ENCODE results near the gene ARMS2.

Gene ARMS2, protein sequence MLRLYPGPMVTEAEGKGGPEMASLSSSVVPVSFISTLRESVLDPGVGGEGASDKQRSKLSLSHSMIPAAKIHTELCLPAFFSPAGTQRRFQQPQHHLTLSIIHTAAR

DNA sequence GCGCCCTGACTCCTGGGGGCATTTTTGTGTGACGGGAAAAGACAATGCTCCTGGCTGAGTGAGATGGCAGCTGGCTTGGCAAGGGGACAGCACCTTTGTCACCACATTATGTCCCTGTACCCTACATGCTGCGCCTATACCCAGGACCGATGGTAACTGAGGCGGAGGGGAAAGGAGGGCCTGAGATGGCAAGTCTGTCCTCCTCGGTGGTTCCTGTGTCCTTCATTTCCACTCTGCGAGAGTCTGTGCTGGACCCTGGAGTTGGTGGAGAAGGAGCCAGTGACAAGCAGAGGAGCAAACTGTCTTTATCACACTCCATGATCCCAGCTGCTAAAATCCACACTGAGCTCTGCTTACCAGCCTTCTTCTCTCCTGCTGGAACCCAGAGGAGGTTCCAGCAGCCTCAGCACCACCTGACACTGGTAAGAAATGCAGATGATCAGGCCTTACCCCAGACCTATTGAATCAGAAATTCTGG is at the start of gene ARMS2:
TSS of gene ARMS2 (plus strand) at position 51 of the 478 bp plus-strand sequence. CDS start at position 126, 75 bp downstream.
- no peak for DNase-seq (ENCODE audit: low spot score)

DNA sequence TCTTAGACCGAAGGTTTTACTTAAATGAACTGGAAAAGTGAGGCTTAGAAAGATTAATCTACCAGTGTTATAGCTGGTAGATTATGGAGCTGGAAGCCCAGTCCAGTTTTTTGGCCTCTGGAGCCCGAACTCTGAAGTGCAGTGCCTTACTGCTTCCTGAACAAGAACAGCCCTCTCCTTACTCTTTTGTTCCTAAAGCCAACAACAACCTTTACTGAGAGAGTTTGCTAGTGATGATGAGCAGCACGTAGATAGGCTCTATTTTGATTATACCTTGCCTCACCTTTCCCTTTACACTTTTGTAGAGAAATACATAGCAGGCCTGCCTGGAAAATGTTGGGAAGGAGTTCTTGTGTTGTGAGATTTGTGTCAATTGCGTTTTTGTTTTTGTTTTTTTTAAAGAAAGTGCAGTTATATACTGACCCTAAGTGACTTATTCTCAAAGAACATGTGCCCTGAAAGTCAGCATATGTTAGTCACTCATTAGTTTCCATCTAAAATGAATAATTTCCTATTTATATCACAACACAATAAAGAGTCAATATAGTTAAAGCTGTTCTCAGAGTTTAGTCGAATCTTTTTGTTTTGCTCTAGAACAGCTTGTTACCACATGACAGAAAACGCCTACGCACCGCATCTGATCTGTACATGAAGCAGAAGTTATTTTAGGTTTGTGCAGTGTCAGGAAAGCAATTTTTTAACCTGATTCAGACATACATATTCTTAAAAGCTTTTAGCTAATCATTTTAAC is 46.9 kb upstream of the ARMS2 start:
- DNase-seq (ENCODE audit: low spot score), result no peak

DNA sequence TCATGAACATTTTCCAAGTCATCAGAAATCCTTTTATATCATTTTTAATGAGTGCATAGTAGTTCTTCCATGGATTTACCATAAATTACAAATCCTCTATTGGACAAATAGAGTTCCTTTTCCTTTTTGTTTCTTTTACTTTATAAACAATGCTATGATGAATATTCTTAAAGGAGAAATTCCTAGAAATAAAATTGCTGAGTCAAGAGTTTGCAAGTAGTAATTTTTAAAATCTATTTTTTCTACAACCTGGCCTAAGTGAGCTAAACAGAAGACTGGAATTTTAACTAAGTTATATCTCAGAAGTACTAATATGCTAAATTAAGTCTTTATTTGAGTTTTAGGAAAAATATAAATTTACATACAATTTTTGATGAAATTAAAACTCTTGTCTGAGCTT is 41.1 kb upstream of the ARMS2 start:
- DNase-seq (ENCODE audit: low spot score), result no peak

DNA sequence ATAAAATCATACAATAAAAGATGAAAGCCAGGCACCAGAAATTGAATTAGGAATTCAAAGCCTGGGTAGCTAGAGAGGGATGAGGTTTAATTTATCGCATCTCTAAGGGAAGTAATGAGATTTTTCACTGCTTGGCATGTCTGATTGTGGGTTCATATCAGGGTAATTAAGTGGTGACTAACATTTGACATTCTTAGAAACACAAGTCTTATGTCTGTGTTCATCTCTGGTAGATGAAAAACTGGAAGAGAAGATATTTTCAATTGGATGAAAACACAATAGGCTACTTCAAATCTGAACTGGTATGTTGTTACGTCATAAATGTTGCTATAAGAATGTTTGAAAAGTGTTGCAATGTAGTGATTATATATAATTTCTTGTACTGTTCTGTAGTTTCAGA is 36.8 kb upstream of the ARMS2 start:
- no peak for DNase-seq (ENCODE audit: low spot score)

DNA sequence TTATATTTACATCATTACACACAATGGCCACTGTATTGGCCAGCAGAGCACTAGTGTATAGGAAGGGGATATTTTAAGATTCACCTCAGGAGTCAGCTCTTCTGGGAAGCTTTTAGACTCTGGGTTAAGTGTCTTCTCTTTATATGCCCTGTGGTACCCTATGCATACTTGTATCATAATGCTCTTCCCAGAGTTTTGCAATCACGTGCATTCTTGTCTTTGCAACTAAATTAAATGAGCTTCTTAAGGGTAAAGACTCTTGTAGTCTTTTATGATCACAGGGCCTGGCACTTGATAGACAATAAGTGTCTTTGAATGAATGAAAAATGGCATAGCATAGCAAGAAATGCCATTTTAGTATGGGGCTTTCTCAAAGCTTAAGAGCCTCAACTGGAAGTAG is 35.4 kb upstream of the ARMS2 start:
- no peak for DNase-seq (ENCODE audit: low spot score)

DNA sequence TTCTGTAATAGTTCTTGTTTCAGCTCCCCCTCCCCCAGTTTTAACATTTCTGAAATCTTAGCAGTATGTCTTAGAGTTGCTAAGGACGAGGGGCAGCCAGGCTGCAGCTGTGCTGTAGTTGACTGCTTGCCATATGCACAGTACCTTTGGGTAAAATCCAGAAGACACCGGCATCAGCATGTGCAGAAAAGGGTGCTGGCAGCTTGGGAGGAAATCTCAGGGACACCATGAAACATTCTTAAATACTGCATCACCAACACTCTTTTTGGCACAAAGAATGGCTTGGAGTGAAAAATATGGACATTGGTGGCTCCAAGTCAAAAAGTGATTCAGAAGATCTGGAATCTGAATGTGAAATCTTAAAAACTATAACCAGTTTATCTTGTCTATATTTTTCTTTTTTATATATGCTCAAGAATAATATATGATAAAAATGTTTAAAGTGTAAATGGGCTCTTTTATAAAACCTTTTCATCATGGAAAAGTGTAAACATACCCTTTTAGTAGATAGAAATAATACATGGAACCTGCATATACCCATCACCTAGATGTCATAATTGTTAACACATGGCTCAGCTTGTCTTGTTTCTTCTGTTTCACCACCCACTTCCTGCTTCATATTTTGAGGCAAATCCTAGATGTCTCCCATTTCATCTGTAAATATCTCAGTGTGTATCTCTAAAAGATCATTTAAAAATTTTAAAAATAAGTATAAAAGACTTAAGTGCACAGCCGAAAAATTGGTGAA is 34.4 kb upstream of the ARMS2 start:
- DNase-seq (ENCODE audit: low spot score), result no peak

DNA sequence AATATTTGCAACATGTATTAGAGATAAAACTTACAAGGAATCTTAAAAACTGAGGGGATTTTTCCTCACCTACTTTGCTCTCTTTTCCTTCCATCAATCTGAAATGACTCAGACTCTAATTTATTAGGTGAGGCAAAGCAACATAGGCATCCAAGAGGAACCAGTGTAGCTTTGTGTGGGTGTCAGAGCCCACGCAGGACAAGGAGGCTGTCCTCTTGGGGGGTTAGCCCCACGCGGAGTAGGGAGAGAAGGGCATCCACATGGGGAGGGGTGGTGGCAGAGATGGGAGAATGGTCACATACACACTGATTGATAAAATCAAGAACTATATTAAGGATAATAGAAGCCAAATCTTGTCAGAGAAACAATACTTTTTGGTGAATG is 33.8 kb upstream of the ARMS2 start:
- DNase-seq (ENCODE audit: low spot score), result no peak

DNA sequence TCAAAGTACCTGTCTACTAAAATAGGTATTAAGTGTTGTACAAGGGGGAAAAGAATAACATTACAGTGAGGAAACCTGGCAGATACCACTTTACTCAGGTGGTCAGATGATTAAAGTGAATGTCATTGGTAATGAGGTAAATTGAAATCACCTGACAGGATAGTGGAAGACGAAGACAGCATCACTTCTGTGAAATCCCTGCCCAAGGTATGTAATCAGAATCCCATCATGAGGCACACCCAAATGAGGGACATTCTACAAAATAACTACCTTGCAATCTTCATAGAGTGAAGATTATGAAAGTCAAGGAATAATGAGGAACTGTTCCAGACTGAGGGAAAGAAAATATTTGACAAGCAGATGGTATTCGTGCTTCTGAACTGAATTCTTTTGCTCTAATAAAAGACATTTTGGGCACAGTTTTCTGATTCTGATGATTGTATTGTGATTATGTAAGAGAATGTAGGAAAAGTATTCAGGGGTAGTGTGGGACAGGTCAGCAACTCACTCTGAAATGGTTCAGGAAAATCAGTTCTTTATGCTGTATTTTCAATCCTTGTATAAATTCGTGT is 33.3 kb upstream of the ARMS2 start:
- DNase-seq (ENCODE audit: low spot score), result peak; percentile 30

DNA sequence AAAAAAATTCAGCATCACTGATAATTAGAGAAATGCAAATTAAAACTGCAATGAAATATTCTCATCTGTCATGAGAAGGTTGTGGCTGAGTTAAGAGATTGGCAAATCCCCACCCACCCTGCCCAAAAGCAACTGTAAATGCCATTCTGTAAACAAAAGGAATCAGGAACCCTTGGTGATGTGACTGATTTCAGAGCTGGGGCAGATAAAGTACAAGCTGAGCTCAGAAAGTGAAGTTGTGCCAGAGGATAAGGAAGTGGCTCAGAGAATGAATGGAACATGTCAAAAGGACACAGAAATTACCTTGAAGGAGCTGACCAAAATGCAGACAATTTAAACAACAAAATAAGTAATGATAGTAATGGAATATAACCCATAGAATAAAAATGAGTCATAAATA is 32.7 kb upstream of the ARMS2 start:
- DNase-seq (ENCODE audit: low spot score), result no peak

DNA sequence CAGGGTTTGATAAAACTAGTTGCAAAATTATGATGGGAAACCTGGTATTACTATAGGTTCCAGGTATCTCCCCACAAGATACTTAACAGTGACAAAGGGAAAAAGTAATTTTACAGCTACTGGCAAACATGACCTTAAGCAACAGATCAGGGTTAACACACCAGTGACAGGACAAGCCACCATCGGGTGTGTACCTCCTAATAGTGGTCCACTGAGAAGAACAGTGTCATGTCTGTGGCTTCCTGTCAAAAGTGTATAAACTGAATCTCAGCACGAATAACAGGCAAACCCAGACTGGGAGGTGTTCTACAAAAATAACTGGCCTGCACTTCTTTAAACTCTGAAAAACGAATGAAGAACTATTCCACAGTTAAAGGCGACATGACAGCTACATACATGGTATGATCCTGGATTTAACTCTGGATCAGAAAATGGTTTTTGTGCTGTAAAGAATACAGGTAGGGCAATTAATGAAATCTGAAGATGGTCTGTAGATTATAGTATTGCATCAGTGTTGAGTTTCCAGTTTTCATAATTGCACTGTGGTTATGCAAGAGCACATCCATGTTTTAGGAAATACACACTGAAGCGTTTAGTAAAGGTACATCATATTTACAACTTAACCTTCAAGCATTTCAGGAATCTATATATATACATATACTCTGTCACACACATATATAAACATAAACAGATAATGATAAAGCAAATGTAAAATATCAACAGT is 32.0 kb upstream of the ARMS2 start:
- DNase-seq (ENCODE audit: low spot score), result no peak

DNA sequence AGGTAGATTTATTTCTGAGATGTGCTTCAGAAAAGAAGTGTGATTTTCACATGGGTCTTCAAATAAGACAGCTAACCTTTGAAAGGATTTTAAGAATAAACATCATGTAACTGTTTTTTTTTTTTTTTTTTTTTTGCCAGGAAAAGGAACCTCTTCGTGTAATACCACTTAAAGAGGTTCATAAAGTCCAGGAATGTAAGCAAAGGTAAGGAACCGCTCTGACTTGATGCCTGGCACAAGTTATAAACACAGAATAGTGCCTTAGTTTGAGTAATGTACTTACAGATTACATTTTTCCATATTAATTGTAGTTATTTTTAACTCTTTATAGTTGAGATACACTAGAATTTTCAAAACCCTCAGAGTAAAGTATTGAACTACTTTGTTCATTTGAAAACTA is 30.4 kb upstream of the ARMS2 start:
- no peak for DNase-seq (ENCODE audit: low spot score)

DNA sequence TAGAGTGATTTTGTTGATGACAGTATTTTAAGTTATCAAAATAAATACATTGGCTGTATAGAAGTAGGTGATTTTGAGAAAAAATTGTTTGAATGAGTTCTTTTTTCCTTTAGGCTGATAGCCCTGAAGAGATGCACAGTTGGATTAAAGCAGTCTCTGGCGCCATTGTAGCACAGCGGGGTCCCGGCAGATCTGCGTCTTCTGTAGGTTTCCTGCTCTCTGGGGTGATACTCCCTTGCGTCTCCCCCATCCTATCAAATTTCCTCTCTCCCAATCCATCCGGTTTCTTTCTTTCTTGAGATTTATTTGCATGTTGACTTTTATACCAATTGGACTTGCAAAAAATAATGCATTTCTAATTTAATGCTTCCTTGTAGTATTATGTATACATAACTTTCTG is 27.6 kb upstream of the ARMS2 start:
- DNase-seq (ENCODE audit: low spot score), result no peak

DNA sequence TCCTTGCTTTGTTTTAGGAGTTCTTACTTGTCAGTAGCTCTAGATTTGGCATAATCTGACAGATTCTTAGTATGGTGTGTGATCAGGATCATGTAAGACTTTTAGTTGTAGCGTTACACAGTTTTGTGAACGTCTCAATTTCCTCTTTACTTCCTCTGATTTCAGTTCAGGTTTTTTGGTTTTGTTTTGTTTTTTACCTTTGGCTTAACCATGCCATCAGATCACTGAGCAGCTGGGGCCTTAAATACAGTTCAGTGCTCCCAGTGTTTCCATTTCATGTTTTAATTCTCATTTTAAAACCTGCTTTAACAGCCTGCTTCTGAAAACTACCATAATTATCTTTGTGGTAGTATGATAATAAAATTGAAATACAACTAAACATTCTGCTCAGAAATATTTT is 27.2 kb upstream of the ARMS2 start:
- no peak for DNase-seq (ENCODE audit: low spot score)

DNA sequence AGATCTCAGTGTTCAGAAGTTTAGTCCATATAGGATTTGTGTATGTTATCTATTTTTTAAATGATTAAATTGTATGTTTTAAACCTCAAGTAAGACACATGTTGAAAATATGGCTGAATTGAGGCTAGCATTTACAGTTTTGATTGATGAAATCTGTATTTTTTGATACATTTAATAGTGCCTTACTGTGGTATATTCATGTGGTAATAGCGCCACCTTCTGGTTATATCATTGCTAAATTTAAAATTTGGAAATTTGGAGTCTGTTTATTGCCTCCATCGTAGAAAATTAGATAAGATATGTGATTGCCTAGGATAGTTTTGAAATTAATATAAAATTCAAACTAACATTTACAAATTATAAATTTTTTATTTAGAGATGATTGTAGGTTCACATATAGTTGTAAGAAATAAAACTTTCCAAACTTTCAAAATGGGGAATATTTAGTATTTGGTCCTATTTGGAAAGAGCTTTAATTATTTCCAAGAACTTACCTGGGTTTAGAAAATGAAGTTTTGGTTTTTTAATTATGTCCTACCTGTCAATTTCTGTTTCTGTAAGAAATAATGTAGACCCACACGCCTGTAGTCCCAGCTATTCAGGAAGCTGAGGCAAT is 19.1 kb upstream of the ARMS2 start:
- peak; percentile 61 for DNase-seq (ENCODE audit: low spot score)

DNA sequence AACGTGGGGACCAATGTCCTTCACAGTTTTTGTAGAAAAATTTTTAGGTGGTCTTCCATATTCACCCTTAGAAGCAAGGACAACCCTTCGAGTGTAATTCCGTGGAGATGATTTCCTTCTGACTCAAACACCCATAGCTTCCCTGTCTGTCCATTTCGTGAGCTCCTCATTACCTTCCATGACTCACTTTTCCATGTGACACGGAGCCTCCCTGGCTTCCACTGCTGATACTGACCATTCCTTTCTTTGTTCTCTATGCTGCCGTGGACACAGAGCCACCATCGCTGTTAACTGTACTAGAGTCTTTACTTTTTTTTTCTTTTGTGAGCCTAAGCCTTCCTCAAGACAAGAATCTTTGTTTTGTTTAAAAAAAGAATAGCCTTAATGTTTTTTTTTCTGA is 12.5 kb upstream of the ARMS2 start:
- peak; percentile 83 for DNase-seq (ENCODE audit: low spot score)

DNA sequence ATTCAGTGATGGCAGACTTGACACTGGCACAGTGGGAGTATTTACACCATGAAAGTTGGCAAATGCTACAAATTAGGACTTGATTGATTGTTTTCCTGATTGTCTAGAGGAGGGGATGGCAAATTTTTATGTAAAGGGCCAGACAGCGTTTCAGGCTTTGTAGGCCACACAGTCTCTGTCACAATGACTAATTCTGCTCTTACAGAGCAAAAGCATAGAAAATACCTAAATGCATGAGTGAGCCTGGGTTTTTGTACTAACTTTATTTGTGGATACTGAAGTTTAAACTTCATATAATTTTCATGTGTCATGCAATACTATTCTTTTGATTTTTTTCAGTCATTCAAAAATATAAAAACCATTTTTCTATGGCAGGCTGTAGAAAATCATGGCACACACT is 9.0 kb upstream of the ARMS2 start:
- DNase-seq (ENCODE audit: low spot score), result peak; percentile 40

DNA sequence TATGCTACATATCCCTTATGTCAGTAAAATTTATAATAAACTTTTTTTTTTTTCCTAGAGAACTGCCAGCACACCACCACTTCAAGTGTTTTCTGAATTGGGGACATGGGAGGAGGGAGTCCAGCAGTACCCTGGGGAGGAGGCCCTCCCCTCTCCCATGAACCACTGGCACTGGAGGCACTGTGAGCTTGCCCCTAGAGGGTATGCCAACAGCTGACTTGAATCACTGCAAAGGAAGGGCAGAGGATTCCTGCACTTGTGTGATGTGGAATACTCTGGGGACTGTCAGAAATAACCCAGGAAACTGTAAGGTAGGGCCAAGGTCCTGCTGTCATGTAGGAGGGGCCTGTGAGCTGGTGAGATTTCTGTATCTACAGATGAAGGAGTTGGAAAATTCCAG is 8.5 kb upstream of the ARMS2 start:
- no peak for DNase-seq (ENCODE audit: low spot score)

DNA sequence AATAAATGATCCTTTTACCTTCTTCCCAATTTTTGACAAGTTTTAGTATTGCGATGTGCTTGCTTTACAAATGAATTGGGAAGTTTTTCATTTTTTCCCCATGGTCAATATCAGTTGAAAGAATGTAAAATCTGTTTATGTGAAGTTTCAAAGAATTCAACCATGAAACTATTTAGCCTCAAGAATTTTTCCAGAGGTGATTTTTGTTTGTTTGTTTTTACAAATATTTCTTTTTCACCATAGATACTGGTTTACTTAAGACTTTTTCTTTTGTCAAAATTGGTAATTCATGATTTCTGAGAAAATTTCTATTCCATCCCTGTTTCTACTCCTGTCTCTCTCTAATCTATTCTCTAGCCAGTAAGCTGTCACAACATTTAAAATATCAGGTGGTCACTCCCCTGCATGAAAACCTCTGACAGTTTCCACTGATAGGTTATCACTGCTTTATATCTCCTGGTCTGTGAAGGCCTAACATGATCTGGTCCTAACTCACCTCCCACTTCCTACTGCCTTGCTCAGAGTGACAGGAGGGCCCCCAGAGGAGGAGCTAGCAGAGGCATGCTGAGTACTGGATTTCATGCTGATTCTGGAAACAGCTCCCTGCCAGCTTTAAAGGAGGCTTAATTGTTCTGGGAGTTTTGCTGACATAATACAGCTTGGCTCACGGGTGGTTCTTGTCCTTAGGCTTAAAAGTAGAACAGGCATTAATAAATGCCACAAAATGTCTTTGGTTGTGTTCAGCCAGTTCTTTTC is 7.6 kb upstream of the ARMS2 start:
- DNase-seq (ENCODE audit: low spot score), result peak; percentile 23

DNA sequence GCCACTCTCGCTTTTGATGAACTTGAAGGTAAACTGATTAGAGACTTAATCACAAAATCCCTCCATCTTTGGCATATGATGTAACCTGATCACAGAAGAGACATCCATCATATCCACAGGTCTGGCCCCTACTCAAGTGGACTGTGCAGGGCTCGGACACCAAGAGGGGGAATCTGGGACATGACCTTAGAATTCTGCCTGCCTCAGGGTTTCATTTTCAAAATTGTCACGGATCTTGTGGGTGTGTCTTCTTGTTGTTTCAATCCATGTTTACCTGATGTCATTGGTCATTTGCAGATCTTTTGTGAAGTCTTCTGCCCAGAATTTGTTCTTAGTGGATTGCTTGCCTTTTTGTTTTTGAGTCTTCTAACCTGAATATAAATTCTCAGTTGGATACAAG is 5.9 kb upstream of the ARMS2 start:
- DNase-seq (ENCODE audit: low spot score), result no peak

DNA sequence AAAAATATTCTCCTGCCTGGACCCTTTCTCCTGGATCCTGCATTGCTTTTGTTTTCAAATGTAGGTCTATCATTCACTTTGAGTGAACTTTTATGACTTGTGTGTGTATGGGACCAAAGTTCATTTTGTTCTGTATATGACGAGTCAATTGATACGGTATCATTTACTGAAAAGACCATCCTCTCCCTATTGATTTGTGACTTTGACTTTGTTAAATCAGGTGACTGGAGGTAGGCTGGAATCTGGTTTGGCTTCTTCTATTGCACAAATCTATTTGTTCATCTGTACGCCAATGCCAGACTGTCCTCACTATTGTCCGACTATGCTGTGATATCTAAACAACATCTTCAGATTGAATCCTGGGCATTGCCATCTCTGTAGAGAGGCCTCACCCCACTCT is 5.3 kb upstream of the ARMS2 start:
- DNase-seq (ENCODE audit: low spot score), result no peak

DNA sequence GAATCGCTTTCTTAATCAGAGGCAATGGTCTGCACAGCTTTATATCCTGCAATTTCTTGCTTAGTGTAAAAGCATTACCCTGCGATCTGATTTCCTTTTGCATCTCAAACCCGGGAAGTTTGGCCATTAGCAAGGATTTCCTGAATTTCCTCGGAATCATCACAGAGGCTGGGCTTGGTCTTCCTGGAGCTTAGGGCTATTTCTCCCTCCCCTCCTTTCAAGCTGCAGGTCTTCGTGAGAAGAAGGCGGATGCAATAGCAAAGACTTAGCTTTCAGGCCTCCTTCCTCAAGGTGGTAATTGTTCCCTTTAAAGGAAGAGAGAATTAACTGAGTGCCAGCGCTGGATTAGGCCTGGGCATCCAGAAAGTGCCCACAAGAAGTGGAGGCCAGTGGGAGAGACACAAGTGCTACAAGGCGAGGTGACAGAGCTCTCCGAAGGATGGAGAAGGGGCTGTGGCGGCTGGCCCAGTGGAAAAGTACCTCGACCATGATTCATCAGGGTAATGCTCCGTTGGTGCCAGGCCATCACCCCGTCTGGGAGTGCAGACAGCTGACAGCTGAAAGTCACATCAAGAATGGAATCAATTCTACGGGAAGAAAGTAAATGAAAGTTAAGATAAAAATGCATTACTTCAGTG is 4.0 kb upstream of the ARMS2 start:
- no peak for DNase-seq (ENCODE audit: low spot score)

All from kidney tubule cell (primary cell).